Measurements from ENCODE around the gene DNAJC30.
A peak's percentile ranks its signal among the peaks of the same experiment; 100 is the strongest.
"Not testable (repeated sequence)": the region's sequence is repeated elsewhere in the genome, so short reads cannot be mapped to it uniquely, and the experiment has no call there.

Gene DNAJC30

DNA sequence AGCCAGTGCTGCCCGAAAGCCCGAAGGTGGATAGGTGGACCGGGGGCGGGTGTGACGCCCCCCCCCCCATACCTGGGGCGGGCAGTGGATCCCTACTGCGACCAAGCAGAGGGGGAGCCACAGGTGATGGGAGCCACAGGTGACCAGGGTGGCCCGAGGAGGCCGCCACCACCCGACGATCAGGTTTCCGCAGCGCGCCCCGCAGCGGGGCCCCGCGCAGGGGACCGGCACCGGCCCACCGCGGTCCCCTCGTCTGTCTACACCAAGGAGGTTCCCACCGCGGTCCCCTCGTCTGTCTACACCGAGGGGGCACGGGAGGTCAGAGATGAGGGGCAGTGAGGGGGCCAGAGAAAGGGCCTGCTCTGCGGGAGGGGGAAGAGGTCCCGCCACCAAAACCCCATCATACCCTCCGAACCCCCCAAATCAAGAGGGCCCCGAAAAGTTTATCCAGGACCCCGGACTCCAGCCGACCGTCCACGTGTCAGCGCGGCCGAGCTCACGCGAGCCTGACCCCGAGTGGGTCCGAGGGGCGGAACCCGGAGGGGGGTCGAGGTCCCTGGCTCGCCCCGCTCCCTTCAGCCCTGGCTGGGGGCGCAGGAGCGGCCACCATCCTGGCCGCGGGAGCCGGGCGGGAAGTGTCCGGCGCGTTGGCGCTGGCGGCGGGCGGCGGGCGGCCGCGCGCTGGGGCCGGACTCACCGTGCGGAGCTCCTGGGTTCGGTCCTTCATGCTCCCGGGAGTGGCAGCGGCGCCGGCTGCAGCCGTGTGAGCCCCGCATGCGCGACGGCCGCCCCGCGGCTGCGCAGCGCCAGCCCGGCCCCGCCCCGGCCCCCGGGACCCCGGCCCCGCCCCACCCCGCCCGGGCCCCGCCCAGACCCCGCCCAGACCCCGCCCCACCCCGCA is 35.9 kb upstream of the DNAJC30 start, which contains the start of gene STX1A:
TSS of gene STX1A (minus strand) at position 765 of the 901 bp plus-strand sequence. CDS start at position 727, 38 bp downstream.
- H3K4me2 ChIP-seq (ENCODE audit: low read length) = peak within 1 kb of the TSS; percentile 93
- H3K4me3 ChIP-seq (ENCODE audit: low read length) = peak within 1 kb of the TSS; percentile 96
- H3K9ac ChIP-seq (ENCODE audit: low read depth, low read length) = peak within 1 kb of the TSS; percentile 88
- H3K36me3 ChIP-seq (ENCODE audit: insufficient read depth, low read length) = peaks cover 13% of the 10 kb centered on the region
- H3K9me3 ChIP-seq (replicated peaks; ENCODE audit: low read length) = no peaks in the 10 kb centered on the region
- peaks cover 46% of the 10 kb centered on the region for H3K4me1 ChIP-seq (ENCODE audit: control insufficient read depth, insufficient read depth, low read length)
- H3K27me3 ChIP-seq (ENCODE audit: control insufficient read depth, insufficient read depth, low read length) = no peaks in the 10 kb centered on the region

DNA sequence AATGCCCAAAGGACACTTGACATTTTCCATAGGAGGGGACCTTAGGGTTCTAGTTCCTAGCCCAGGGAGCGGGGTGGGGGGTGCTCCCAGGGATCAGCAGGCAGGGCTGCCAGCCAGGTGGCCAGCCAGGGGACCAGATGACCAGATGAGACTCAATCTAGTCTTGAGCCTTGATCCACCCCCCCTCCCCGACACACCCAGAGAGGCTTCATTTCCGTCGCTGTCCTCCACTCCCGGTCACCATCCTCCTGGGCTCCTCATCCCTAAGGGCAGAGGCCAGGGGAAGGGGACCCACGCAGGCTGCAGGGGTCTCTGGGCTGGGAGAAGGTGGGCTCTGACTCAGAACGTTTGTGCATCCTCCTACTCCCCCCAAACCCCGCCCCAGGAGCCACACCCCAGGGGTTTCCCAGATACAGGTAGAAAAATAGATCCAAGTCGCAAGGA is 35.2 kb upstream of the DNAJC30 start:
- H3K9me3 ChIP-seq (replicated peaks; ENCODE audit: low read length) = no peaks in the 10 kb centered on the region
- H3K36me3 ChIP-seq (ENCODE audit: insufficient read depth, low read length) = peaks cover 19% of the 10 kb centered on the region
- H3K9ac ChIP-seq (ENCODE audit: low read depth, low read length) = peak overlapping the region; percentile 88
- H3K4me3 ChIP-seq (ENCODE audit: low read length) = peak overlapping the region; percentile 96
- no peaks in the 10 kb centered on the region for H3K27me3 ChIP-seq (ENCODE audit: control insufficient read depth, insufficient read depth, low read length)
- peaks cover 46% of the 10 kb centered on the region for H3K4me1 ChIP-seq (ENCODE audit: control insufficient read depth, insufficient read depth, low read length)
- H3K4me2 ChIP-seq (ENCODE audit: low read length) = peak overlapping the region; percentile 93

- no peaks in the 10 kb centered on the region for H3K27me3 ChIP-seq (ENCODE audit: control insufficient read depth, insufficient read depth, low read length)
- no peaks in the 10 kb centered on the region for H3K9me3 ChIP-seq (replicated peaks; ENCODE audit: low read length)
- peak overlapping the region; percentile 96 for H3K4me3 ChIP-seq (ENCODE audit: low read length)
- H3K36me3 ChIP-seq (ENCODE audit: insufficient read depth, low read length) = peaks cover 23% of the 10 kb centered on the region
- peak overlapping the region; percentile 93 for H3K4me2 ChIP-seq (ENCODE audit: low read length)
- peak overlapping the region; percentile 88 for H3K9ac ChIP-seq (ENCODE audit: low read depth, low read length)
- peaks cover 46% of the 10 kb centered on the region for H3K4me1 ChIP-seq (ENCODE audit: control insufficient read depth, insufficient read depth, low read length)
These were observed 34.7 kb upstream of the DNAJC30 start for GRCh38 chr7:73717991-73718405.

GRCh38 chr7:73717025-73717807 is 34.0 kb upstream of the DNAJC30 start:
- no peaks in the 10 kb centered on the region for H3K27me3 ChIP-seq (ENCODE audit: control insufficient read depth, insufficient read depth, low read length)
- peak overlapping the region; percentile 88 for H3K9ac ChIP-seq (ENCODE audit: low read depth, low read length)
- H3K4me1 ChIP-seq (ENCODE audit: control insufficient read depth, insufficient read depth, low read length) = peaks cover 50% of the 10 kb centered on the region
- no peaks in the 10 kb centered on the region for H3K9me3 ChIP-seq (replicated peaks; ENCODE audit: low read length)
- peak overlapping the region; percentile 93 for H3K4me2 ChIP-seq (ENCODE audit: low read length)
- H3K4me3 ChIP-seq (ENCODE audit: low read length) = peak overlapping the region; percentile 96
- H3K36me3 ChIP-seq (ENCODE audit: insufficient read depth, low read length) = peaks cover 31% of the 10 kb centered on the region

GRCh38 chr7:73716318-73716890 is 33.2 kb upstream of the DNAJC30 start:
- Histone ChIP-seq H3K27me3 (ENCODE audit: control insufficient read depth, insufficient read depth, low read length) (no peaks in the 10 kb centered on the region), H3K9ac (ENCODE audit: low read depth, low read length) (peak overlapping the region; percentile 88), H3K4me3 (ENCODE audit: low read length) (peak overlapping the region; percentile 96), H3K9me3 (replicated peaks; ENCODE audit: low read length) (no peaks in the 10 kb centered on the region), H3K4me1 (ENCODE audit: control insufficient read depth, insufficient read depth, low read length) (peaks cover 44% of the 10 kb centered on the region), H3K36me3 (ENCODE audit: insufficient read depth, low read length) (peaks cover 37% of the 10 kb centered on the region), H3K4me2 (ENCODE audit: low read length) (peak overlapping the region; percentile 93)

DNA sequence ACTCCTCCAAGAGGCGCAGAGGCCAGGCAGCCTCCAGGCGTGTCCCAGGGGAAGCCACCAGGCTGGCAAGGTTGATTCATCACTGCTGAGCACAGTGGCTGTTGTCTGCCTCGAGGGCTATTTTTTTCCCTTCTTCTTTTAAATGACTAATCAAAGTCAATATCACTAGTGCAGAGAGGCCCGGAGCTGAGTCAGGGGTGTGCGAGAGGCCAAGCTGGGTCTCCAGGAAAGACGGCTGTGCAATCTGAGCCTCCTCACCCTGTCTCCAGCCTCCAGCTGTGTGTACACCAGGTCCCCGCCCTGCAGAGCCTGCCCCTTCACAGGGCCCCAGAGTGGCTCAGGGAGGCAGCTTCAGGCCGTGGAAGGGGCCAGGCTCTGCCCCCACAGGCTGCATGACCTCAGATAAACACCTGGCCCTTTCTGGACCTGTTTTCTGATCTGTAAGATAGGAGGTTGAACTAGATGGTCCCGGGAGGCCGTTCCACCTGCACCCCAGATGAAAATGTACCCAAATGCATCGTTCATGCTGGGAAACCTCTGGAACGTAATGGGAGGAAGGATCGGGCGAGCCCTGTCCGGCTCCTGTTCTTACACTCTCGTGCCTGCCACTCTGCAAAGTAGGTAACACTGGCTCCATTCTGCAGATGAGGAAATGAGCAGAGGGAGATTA is 32.5 kb upstream of the DNAJC30 start:
- peak overlapping the region; percentile 43 for H3K4me3 ChIP-seq (ENCODE audit: low read length)
- H3K9ac ChIP-seq (ENCODE audit: low read depth, low read length) = peak overlapping the region; percentile 11
- H3K27me3 ChIP-seq (ENCODE audit: control insufficient read depth, insufficient read depth, low read length) = no peaks in the 10 kb centered on the region
- peak overlapping the region; percentile 93 for H3K4me2 ChIP-seq (ENCODE audit: low read length)
- peaks cover 40% of the 10 kb centered on the region for H3K36me3 ChIP-seq (ENCODE audit: insufficient read depth, low read length)
- H3K9me3 ChIP-seq (replicated peaks; ENCODE audit: low read length) = no peaks in the 10 kb centered on the region
- peaks cover 40% of the 10 kb centered on the region for H3K4me1 ChIP-seq (ENCODE audit: control insufficient read depth, insufficient read depth, low read length)

DNA sequence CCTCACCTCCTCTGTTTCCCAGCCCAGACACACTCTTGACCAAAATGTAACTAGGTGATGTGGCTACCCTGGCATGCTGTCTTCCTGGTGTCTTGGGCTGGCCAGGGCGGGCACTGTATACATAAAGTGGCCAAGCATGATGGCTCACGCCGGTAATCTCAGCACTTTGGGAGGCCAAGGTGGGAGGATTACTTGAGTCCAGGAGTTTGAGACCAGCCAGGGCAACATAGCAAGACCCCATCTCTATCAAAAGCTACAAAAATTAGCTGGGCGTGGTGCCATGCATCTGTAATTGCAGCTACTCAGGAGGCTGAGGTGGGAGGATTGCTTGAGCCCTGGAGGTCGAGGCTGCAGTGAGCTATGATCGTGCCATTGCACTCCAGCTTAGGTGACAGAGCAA is 30.1 kb upstream of the DNAJC30 start:
- H3K4me2 ChIP-seq (ENCODE audit: low read length); H3K27me3 ChIP-seq (ENCODE audit: control insufficient read depth, insufficient read depth, low read length); H3K9me3 ChIP-seq (replicated peaks; ENCODE audit: low read length); H3K4me3 ChIP-seq (ENCODE audit: low read length); H3K9ac ChIP-seq (ENCODE audit: low read depth, low read length): not testable (repeated sequence)
- Histone ChIP-seq H3K36me3 (ENCODE audit: insufficient read depth, low read length) (peaks cover 54% of the 10 kb centered on the region), H3K4me1 (ENCODE audit: control insufficient read depth, insufficient read depth, low read length) (peaks cover 37% of the 10 kb centered on the region)

DNA sequence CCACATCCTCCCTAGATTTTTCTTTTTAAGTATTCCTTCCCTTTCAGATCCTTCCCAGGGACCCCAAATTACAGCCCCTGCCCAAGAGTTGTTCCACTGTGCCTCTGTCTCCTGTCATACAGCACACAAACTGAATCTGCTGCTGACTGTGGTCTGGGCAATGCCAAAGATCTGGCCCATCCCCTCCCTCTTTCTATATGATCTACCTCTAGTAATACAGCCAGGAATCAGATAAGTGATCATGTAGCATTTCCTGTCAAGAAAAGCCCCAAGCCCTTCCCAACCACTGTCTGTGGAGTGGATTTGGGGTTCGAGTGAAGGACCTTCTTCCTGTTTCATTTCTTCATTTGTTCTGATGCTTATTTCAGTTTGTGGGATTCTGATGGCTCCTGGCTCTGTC is 29.5 kb upstream of the DNAJC30 start:
- Histone ChIP-seq H3K4me1 (ENCODE audit: control insufficient read depth, insufficient read depth, low read length) (peaks cover 33% of the 10 kb centered on the region), H3K4me3 (ENCODE audit: low read length) (no peak overlapping the region), H3K36me3 (ENCODE audit: insufficient read depth, low read length) (peaks cover 56% of the 10 kb centered on the region), H3K9ac (ENCODE audit: low read depth, low read length) (no peak overlapping the region), H3K9me3 (replicated peaks; ENCODE audit: low read length) (no peaks in the 10 kb centered on the region), H3K4me2 (ENCODE audit: low read length) (no peak overlapping the region), H3K27me3 (ENCODE audit: control insufficient read depth, insufficient read depth, low read length) (no peaks in the 10 kb centered on the region)

DNA sequence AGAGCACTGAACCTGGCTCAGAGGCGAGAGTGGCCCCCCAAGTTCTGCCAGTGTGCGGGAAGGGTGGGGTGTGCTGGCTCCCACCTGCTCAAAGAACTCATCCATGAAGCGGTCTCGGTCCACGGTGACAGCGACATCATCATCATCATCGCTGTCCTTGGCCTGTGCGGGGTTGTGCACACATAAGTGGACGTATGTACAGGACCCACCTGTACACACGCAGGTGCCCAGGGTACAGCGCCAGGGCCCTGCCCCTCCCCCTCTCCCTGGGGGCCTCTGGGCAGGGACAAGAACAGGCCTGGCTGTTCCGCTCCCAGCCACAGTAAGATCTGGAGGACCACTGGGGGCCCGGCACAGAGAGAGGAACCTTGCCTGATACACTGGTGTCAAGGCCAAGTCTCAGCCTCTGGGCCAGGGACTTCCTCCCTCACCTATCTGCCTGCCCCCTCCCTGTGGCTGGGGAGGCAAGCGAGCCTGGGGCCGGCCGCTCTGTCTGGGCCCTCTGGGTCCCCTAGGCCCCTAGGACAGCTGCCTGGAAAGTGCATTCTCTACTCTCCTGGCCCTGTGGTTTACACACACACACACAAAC is 25.8 kb upstream of the DNAJC30 start:
- H3K9me3 ChIP-seq (replicated peaks; ENCODE audit: low read length) = no peaks in the 10 kb centered on the region
- peaks cover 73% of the 10 kb centered on the region for H3K36me3 ChIP-seq (ENCODE audit: insufficient read depth, low read length)
- no peak overlapping the region for H3K9ac ChIP-seq (ENCODE audit: low read depth, low read length)
- no peaks in the 10 kb centered on the region for H3K27me3 ChIP-seq (ENCODE audit: control insufficient read depth, insufficient read depth, low read length)
- H3K4me1 ChIP-seq (ENCODE audit: control insufficient read depth, insufficient read depth, low read length) = peaks cover 43% of the 10 kb centered on the region
- H3K4me2 ChIP-seq (ENCODE audit: low read length) = no peak overlapping the region
- no peak overlapping the region for H3K4me3 ChIP-seq (ENCODE audit: low read length)

GRCh38 chr7:73707045-73707631 is 23.9 kb upstream of the DNAJC30 start:
- Histone ChIP-seq H3K4me3 (ENCODE audit: low read length) (no peak overlapping the region), H3K4me2 (ENCODE audit: low read length) (no peak overlapping the region), H3K9me3 (replicated peaks; ENCODE audit: low read length) (no peaks in the 10 kb centered on the region), H3K27me3 (ENCODE audit: control insufficient read depth, insufficient read depth, low read length) (no peaks in the 10 kb centered on the region), H3K36me3 (ENCODE audit: insufficient read depth, low read length) (peaks cover 68% of the 10 kb centered on the region), H3K4me1 (ENCODE audit: control insufficient read depth, insufficient read depth, low read length) (peaks cover 39% of the 10 kb centered on the region), H3K9ac (ENCODE audit: low read depth, low read length) (no peak overlapping the region)
